ENCODE results near the gene NAPSA. TPM values are rescaled to one million over a fixed set of nuclear protein-coding genes. Genes with fewer than 3 reads are reported as not detected.

Gene NAPSA
- total and polyA plus RNA-seq, 9 of the 15 experiments (the other 6 are each of a cell fraction or from before 2014, with no cell fraction given), result 0.25 to 1.9 (median 0.69) TPM

- TF ChIP-seq FOXP4 (CRISPR knock-in tag; IDR thresholded peaks at IDR 0.05; ENCODE audit: borderline replicate concordance) (no peak), WHSC1 (IDR thresholded peaks at IDR 0.05; ENCODE audit: low read length) (no peak), ZNF764 (CRISPR knock-in tag; IDR thresholded peaks at IDR 0.05; ENCODE audit: low read depth) (no peak), CBX5 (IDR thresholded peaks at IDR 0.05; ENCODE audit: borderline replicate concordance, low read depth) (no peak), YY1 (IDR thresholded peaks at IDR 0.05; ENCODE audit: borderline replicate concordance in 1 of 3, control insufficient read depth in 1 of 3, extremely low read depth in 1 of 3, insufficient read depth in 3 of 3, insufficient read length in 1 of 3, insufficient replicate concordance in 2 of 3, low read depth in 1 of 3, low read length in 2 of 3) (peak in 1 of 3 experiments; percentile 20), SAP30 (IDR thresholded peaks at IDR 0.05; ENCODE audit: borderline replicate concordance, insufficient read depth, low read depth, low read length, poor library complexity, severe bottlenecking) (no peak), POLR2AphosphoS5 (IDR thresholded peaks at IDR 0.05; ENCODE audit: control insufficient read depth, insufficient read depth, low read depth, low read length) (peak; percentile 84), NR2C1 (IDR thresholded peaks at IDR 0.05) (no peak), NR2C1 (tag; IDR thresholded peaks at IDR 0.05) (no peak), FOXA3 (CRISPR knock-in tag; conservative IDR thresholded peaks at IDR 0.05 in 1 of 2, IDR thresholded peaks at IDR 0.05 in 1 of 2) (no peak), CEBPB (tag; IDR thresholded peaks at IDR 0.05) (no peak), BRD9 (IDR thresholded peaks at IDR 0.05; ENCODE audit: low read depth, partially characterized antibody) (peak; percentile 74), HNRNPUL1 (IDR thresholded peaks at IDR 0.05; ENCODE audit: low read length) (no peak), ZNF407 (IDR thresholded peaks at IDR 0.05; ENCODE audit: low read depth) (no peak), U2AF2 (optimal IDR thresholded peaks at IDR 0.05; ENCODE audit: low read depth, low read length) (no peak)
These were observed 36.1 kb downstream of the NAPSA start, which contains the start of gene KCNC3 (continued) for GRCh38 chr19:50329146-50329925.

Data from K562 (cell line).